Measurements from ENCODE around the gene MMRN2.

DNA sequence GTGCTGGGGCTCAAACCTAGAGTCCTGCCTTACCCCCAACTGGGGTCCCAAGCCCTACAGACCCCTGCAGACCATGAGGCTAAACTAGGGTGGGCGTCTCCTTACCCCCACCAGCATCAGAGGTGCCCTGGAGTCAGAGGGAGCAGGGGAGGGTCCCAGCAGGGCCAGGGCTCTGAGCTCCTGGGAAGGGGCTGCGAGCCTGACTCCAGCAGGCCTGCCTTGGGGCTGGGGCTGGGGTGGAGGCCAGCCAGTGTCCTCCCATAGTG, 2.3 kb upstream of the MMRN2 start:
- TF ChIP-seq TAF1 (IDR thresholded peaks at IDR 0.05; ENCODE audit: borderline replicate concordance, low read depth, low read length): no peak
- TF ChIP-seq POLR2AphosphoS5 (IDR thresholded peaks at IDR 0.05; ENCODE audit: low read depth, low read length): no peak
- no peak for TF ChIP-seq POLR2A (IDR thresholded peaks at IDR 0.05; ENCODE audit: low read depth, low read length)
